Measurements from ENCODE around the gene D2HGDH. TPM values are rescaled to one million over a fixed set of nuclear protein-coding genes. Genes with fewer than 3 reads are reported as not detected.

D2HGDH gene
- total RNA-seq, 2 experiments from 2014 or later, result 39.4 to 42.6 TPM

DNA sequence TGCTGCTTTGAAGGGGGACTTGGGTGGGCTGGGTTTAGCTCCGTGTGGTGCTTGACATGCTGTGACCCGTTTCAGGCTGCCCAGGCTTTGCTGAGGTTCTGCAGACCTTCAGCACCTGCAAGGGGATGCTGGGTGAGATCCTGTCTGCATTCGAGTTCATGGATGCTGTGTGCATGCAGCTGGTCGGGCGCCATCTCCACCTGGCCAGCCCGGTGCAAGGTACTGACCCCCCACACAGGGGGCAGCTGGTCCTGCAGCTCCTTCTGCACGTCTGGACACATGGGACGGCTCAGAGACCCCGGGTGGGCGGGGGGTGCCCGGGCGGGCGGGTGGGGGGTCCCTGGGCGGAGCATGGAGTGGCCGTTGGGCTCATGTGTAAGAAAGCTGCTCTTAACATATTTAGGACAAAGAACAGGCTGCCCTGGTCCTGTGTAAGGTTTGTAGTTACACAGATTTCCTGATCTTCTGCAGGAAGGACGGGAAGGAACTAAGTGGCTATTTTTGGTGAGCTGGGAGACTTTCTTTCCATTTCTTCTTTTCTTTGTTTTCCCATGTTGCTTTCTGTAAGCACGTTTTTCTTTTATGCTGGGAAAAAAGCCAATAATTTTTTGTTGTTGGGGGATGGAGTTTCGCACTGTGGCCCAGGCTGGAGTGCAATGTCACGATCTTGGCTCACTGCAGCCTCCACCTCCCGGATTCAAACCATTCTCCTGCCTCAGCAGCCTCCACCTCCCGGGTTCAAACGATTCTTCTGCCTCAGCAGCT lies 15.8 kb downstream of the D2HGDH start:
- H3K4me1 Mint-ChIP-seq (ENCODE audit: low read depth), result no peaks in the 10 kb centered on the region
- H3K9me3 Mint-ChIP-seq, result no peaks in the 10 kb centered on the region
- ATAC-seq (no peak), DNase-seq (no peak)
- no peaks in the 10 kb centered on the region for H3K27me3 Mint-ChIP-seq
- TF ChIP-seq, protein P1, sequence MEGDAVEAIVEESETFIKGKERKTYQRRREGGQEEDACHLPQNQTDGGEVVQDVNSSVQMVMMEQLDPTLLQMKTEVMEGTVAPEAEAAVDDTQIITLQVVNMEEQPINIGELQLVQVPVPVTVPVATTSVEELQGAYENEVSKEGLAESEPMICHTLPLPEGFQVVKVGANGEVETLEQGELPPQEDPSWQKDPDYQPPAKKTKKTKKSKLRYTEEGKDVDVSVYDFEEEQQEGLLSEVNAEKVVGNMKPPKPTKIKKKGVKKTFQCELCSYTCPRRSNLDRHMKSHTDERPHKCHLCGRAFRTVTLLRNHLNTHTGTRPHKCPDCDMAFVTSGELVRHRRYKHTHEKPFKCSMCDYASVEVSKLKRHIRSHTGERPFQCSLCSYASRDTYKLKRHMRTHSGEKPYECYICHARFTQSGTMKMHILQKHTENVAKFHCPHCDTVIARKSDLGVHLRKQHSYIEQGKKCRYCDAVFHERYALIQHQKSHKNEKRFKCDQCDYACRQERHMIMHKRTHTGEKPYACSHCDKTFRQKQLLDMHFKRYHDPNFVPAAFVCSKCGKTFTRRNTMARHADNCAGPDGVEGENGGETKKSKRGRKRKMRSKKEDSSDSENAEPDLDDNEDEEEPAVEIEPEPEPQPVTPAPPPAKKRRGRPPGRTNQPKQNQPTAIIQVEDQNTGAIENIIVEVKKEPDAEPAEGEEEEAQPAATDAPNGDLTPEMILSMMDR (IDR thresholded peaks at IDR 0.05), result no peak
- ChIA-PET CTCF (no interaction called here), POLR2A (interaction anchor here (0.9 to 1.0 kb wide), 2 partner anchors 18 kb away, joined by 3 read pairs; no protein-coding TSS in a partner anchor)
- no peak overlapping the region for H3K4me3 Mint-ChIP-seq
- H3K36me3 Mint-ChIP-seq (ENCODE audit: low read depth), result peaks cover 22% of the 10 kb centered on the region
- no peak overlapping the region for H3K27ac Mint-ChIP-seq
- intact Hi-C loops (cut with micrococcal nuclease), result no loop called here

DNA sequence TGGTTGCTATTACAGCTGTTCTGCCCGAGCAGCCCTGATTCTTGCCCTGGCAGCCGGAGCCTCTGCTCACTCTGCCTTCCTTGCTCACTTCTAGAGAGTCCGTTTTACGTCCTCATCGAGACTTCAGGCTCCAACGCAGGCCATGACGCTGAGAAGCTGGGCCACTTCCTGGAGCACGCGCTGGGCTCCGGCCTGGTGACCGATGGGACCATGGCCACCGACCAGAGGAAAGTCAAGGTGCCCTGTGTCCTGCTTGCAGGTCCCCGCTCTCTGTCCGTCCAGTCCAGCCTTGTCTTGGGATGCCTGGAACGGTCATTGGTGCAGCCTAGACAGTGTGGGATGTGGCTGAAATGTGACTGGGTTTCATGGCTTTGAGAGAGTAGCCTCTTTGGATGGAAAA lies 16.7 kb downstream of the D2HGDH start:
- ATAC-seq (no peak), DNase-seq (no peak)
- POLR2A ChIA-PET, result interaction anchor here (0.9 kb wide), 1 partner anchor 17 kb away, joined by 3 read pairs; no protein-coding TSS in a partner anchor
- H3K4me3 Mint-ChIP-seq, result no peak overlapping the region
- H3K9me3 Mint-ChIP-seq, result no peaks in the 10 kb centered on the region
- intact Hi-C loops (cut with micrococcal nuclease), result no loop called here
- H3K27ac Mint-ChIP-seq, result no peak overlapping the region
- CTCF ChIA-PET, result no interaction called here
- no peaks in the 10 kb centered on the region for H3K27me3 Mint-ChIP-seq
- TF ChIP-seq, protein P1 (IDR thresholded peaks at IDR 0.05), result no peak
- H3K36me3 Mint-ChIP-seq (ENCODE audit: low read depth), result peaks cover 14% of the 10 kb centered on the region
- no peaks in the 10 kb centered on the region for H3K4me1 Mint-ChIP-seq (ENCODE audit: low read depth)

- Mint-ChIP-seq H3K4me3 (no peak overlapping the region), H3K9me3 (no peaks in the 10 kb centered on the region), H3K4me1 (ENCODE audit: low read depth) (no peaks in the 10 kb centered on the region), H3K27ac (no peak overlapping the region), H3K36me3 (ENCODE audit: low read depth) (peaks cover 13% of the 10 kb centered on the region), H3K27me3 (no peaks in the 10 kb centered on the region)
- ChIA-PET CTCF (no interaction called here), POLR2A (no interaction called here)
- TF ChIP-seq, protein P1 (IDR thresholded peaks at IDR 0.05), result no peak
- intact Hi-C loops (cut with micrococcal nuclease), result no loop called here
- DNase-seq (no peak), ATAC-seq (no peak)
These were observed 17.3 kb downstream of the D2HGDH start for GRCh38 chr2:241751776-241752175.

DNA sequence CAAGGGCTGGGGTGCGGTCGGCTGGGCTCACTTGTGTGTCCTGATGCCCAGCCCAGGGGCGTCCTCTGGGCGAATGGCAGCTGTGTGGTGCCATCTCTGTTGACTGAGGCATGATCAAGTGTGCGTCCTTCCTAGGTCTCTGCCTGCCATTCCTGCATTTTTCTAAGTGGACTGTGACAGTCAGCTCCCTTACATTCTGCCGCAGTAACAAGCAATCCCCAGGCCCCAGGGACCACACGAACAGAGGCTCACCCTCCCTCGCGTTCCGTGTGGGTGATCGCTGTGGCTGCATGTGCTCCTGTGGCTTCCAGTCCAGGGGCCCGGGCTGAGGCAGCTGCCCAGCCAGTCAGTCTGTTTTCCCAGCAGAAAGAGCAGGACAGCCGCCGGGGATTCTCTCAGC lies 17.8 kb downstream of the D2HGDH start:
- Mint-ChIP-seq H3K36me3 (ENCODE audit: low read depth) (peaks cover 14% of the 10 kb centered on the region), H3K9me3 (no peaks in the 10 kb centered on the region), H3K4me3 (no peak overlapping the region), H3K27ac (no peak overlapping the region), H3K4me1 (ENCODE audit: low read depth) (no peaks in the 10 kb centered on the region), H3K27me3 (no peaks in the 10 kb centered on the region)
- ChIA-PET POLR2A (no interaction called here), CTCF (no interaction called here)
- DNase-seq (no peak), ATAC-seq (no peak)
- TF ChIP-seq, protein P1 (IDR thresholded peaks at IDR 0.05), result no peak
- intact Hi-C loops (cut with micrococcal nuclease), result no loop called here

DNA sequence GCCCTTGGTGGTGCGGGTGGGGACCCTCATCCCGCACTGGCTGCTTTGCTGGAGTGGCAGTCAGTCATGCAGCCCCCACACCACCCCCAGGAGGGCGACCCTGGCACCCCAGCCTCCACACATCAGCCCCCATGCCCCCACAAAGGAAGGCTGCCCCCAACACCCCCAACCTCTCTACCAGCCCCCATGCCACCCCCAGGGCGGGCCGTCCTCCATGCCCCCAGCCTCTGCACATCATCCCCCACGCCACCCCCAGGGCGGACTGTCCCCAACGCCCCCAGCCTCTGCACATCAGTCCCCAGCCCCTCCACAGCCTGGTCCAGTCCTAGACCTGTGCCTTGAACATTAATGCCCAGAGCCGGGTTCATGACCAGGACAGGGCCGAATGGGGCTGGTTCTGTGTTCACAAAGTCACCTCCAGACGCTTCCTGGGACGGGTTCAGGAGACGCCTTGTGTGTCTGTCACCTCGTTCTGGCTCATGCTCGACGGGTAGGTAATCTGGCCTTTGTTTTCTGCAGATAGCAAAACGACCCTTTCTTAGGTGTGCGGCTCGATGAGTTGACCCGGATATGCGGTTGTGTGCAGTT lies 18.4 kb downstream of the D2HGDH start:
- ChIA-PET CTCF (no interaction called here), POLR2A (no interaction called here)
- DNase-seq, result no peak
- no peak overlapping the region for H3K4me3 Mint-ChIP-seq
- peaks cover 12% of the 10 kb centered on the region for H3K36me3 Mint-ChIP-seq (ENCODE audit: low read depth)
- no peak for ATAC-seq
- no peaks in the 10 kb centered on the region for H3K9me3 Mint-ChIP-seq
- TF ChIP-seq, protein P1 (IDR thresholded peaks at IDR 0.05), result no peak
- no peaks in the 10 kb centered on the region for H3K4me1 Mint-ChIP-seq (ENCODE audit: low read depth)
- no peaks in the 10 kb centered on the region for H3K27me3 Mint-ChIP-seq
- no peak overlapping the region for H3K27ac Mint-ChIP-seq
- intact Hi-C loops (cut with micrococcal nuclease), result no loop called here

Data from activated CD8-positive, alpha-beta T cell treated with anti-CD3 and anti-CD28 coated beads for 36 hours (primary cell).